NCI-H1436 treated with DMSO at 0.1 percent for 48 hours (cell line): ENCODE results near the gene AMZ2.
"Not testable (repeated sequence)": the region's sequence is repeated elsewhere in the genome, so short reads cannot be mapped to it uniquely, and the experiment has no call there.

Source experiments
- DNase-seq: peaks from one replicate; lab custom pipeline; 2025; lab: John Stamatoyannopoulos, UW

AMZ2 gene

GRCh38 chr17:68249354-68249765 is 1.5 kb downstream of the AMZ2 start:
- no peak for DNase-seq

GRCh38 chr17:68253426-68253825 is 5.6 kb downstream of the AMZ2 start:
- not testable (repeated sequence) for DNase-seq

GRCh38 chr17:68255151-68255550 is 7.3 kb downstream of the AMZ2 start:
- DNase-seq, result no peak

GRCh38 chr17:68255731-68256538 is 8.1 kb downstream of the AMZ2 start:
- no peak for DNase-seq

GRCh38 chr17:68256701-68257100 is 8.9 kb downstream of the AMZ2 start:
- not testable (repeated sequence) for DNase-seq

- no peak for DNase-seq
Observed at GRCh38 chr17:68257934-68258333, 10.1 kb downstream of the AMZ2 start.

- DNase-seq, result not testable (repeated sequence)
Observed at GRCh38 chr17:68258890-68259647, 11.2 kb downstream of the AMZ2 start.

GRCh38 chr17:68259648-68259951 is 11.8 kb downstream of the AMZ2 start:
- DNase-seq, result not testable (repeated sequence)

GRCh38 chr17:68260051-68260762 is 12.4 kb downstream of the AMZ2 start:
- no peak for DNase-seq

- DNase-seq, result not testable (repeated sequence)
Observed at GRCh38 chr17:68262467-68262866, 14.6 kb downstream of the AMZ2 start.

GRCh38 chr17:68263101-68263681 is 15.3 kb downstream of the AMZ2 start:
- DNase-seq, result not testable (repeated sequence)

GRCh38 chr17:68265833-68266232 is 18.0 kb downstream of the AMZ2 start:
- not testable (repeated sequence) for DNase-seq

- no peak for DNase-seq
Observed at GRCh38 chr17:68273722-68274121, 25.9 kb downstream of the AMZ2 start.

- not testable (repeated sequence) for DNase-seq
Observed at GRCh38 chr17:68276339-68276738, 28.5 kb downstream of the AMZ2 start.

GRCh38 chr17:68277807-68278206 is 30.0 kb downstream of the AMZ2 start:
- no peak for DNase-seq

- not testable (repeated sequence) for DNase-seq
Observed at GRCh38 chr17:68281965-68282364, 34.1 kb downstream of the AMZ2 start.

- no peak for DNase-seq
Observed at GRCh38 chr17:68288375-68288774, 40.5 kb downstream of the AMZ2 start.

- DNase-seq, result no peak
Observed at GRCh38 chr17:68288804-68289203, 41.0 kb downstream of the AMZ2 start.

GRCh38 chr17:68289473-68289872 is 41.6 kb downstream of the AMZ2 start:
- no peak for DNase-seq

- DNase-seq, result no peak
Observed at GRCh38 chr17:68289936-68290267, 42.1 kb downstream of the AMZ2 start.

- no peak for DNase-seq
Observed at GRCh38 chr17:68290268-68290954, 42.6 kb downstream of the AMZ2 start.
